Fibroblast of lung (primary cell): ENCODE measurements around the gene MYLK. TPM values are rescaled to one million over a fixed set of nuclear protein-coding genes. Genes with fewer than 3 reads are reported as not detected.
A peak's percentile ranks its signal among the peaks of the same experiment; 100 is the strongest.

ENCODE experiments used
- DNase-seq, 2 donors: peaks; one replicate each; pipeline versions ENCODE4 v3.0.0 to v3.0.0-alpha.2; 2010; ENCODE audit warnings: low read depth in 2 of 2
- H2AFZ ChIP-seq: 2 replicates; pipeline ENCODE4 v1.5.1; 2012; ENCODE audit warnings: low read length, control low read depth, inconsistent platforms
- H3K27ac ChIP-seq: 2 replicates; pipeline ENCODE4 v1.5.1; 2011; ENCODE audit warnings: low read length, control low read depth; ENCODE audit not compliant: insufficient read depth
- H3K27me3 ChIP-seq: 2 replicates; pipeline ENCODE4 v1.5.1; 2011; ENCODE audit warnings: mild to moderate bottlenecking, low read length; ENCODE audit not compliant: control insufficient read depth, insufficient read depth
- H3K36me3 ChIP-seq: 2 replicates; pipeline ENCODE4 v1.5.1; 2011; ENCODE audit warnings: low read length; ENCODE audit not compliant: control insufficient read depth, insufficient read depth
- H3K4me1 ChIP-seq: 2 replicates; pipeline ENCODE4 v1.5.1; 2011; ENCODE audit warnings: low read length; ENCODE audit not compliant: control insufficient read depth, insufficient read depth; ENCODE audit errors: extremely low read depth
- H3K4me2 ChIP-seq: 2 replicates; pipeline ENCODE4 v1.5.1; 2011; ENCODE audit warnings: low read length, control low read depth; ENCODE audit not compliant: insufficient read depth; ENCODE audit errors: extremely low read depth
- H3K4me3 ChIP-seq, 4 experiments: fragments of 200-600 bp in 1 of 4; sonication (generic) in 1 of 4; replicated peaks in 1 of 4; 2 replicates each; pipeline ENCODE4 v1.5.1; 2011 to 2016; ENCODE audit warnings: low read length in 4 of 4, low read depth in 3 of 4, mild to moderate bottlenecking in 3 of 4, control low read depth in 2 of 4, inconsistent platforms in 1 of 4, mixed read lengths in 1 of 4; ENCODE audit not compliant: insufficient read depth in 1 of 4; ENCODE audit errors: control extremely low read depth in 1 of 4
- H3K79me2 ChIP-seq: 2 replicates; pipeline ENCODE4 v1.5.1; 2012; ENCODE audit warnings: mild to moderate bottlenecking, low read length, inconsistent platforms; ENCODE audit not compliant: control insufficient read depth, insufficient read depth
- H3K9ac ChIP-seq: 2 replicates; pipeline ENCODE4 v1.5.1; 2011; ENCODE audit warnings: mild to moderate bottlenecking, low read length, control low read depth; ENCODE audit not compliant: insufficient read depth
- H3K9me3 ChIP-seq: 2 replicates; pipeline ENCODE4 v1.5.1; 2012; ENCODE audit warnings: low read depth, low read length; ENCODE audit not compliant: control insufficient read depth, insufficient read depth
- H4K20me1 ChIP-seq: 2 replicates; pipeline ENCODE4 v1.5.1; 2011; ENCODE audit warnings: low read length; ENCODE audit not compliant: control insufficient read depth, insufficient read depth; ENCODE audit errors: extremely low read depth
- CTCF ChIP-seq, 2 donors: IDR thresholded peaks in 1 of 2; conservative IDR thresholded peaks in 1 of 2; 1 replicate in 1 of 2; 2 replicates in 1 of 2; pipeline ENCODE4 v1.5.1; 2011 to 2012; ENCODE audit warnings: low read length in 2 of 2, control low read depth in 1 of 2, inconsistent platforms in 1 of 2, low read depth in 1 of 2, mild to moderate bottlenecking in 1 of 2
- EZH2 ChIP-seq: IDR thresholded peaks from 2 replicates; pipeline ENCODE4 v1.5.1; 2012; ENCODE audit warnings: low read length, control low read depth, mild to moderate bottlenecking; ENCODE audit errors: missing control alignments
- polyA plus RNA-seq, 2 donors: library from polyadenylated mRNA; depleted of rRNA in 1 of 2; stranded (reverse) in 1 of 2; unstranded in 1 of 2; fragments of >200 nt; gene quantifications; 2 replicates each; pipeline ENCODE4 v1.2.1, GENCODE V29; 2011 to 2012; ENCODE audit warnings: missing spikeins in 1 of 2
- total RNA-seq: library from RNA; depleted of rRNA; stranded (reverse); fragments of >200 nt; gene quantifications from 2 replicates; pipeline ENCODE4 v1.2.1, GENCODE V29; 2014

The MYLK gene
- total and polyA plus RNA-seq, 2 donors (not counting 1 experiment from before 2014, with no cell fraction given) = 918 to 941 TPM

DNA sequence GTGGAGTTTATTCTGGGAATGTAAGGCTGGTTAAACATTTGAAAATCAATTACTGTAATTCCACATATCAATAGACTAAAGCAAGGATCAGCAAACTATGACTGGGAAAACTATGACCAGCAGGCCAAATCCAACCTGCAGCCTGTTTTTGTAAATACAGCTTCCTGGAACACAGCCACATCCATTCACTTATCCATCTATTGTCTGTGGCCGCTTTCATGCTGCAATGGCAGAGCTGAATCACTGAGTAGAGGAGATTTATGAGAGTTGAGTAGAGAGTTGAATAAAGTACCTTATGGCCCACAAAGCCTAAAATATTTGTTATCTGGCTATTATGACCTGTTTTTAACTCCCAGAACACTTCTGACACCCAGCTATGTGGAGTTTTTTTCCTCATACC is 12.2 kb downstream of the MYLK start:
- no peak overlapping the region for H2AFZ ChIP-seq
- H3K27ac ChIP-seq = no peak overlapping the region
- peaks cover 10% of the 10 kb centered on the region for H3K4me1 ChIP-seq
- TF ChIP-seq EZH2 (no peak), CTCF (conservative IDR thresholded peaks at IDR 0.05 in 1 of 2, IDR thresholded peaks at IDR 0.05 in 1 of 2; ENCODE audit: low read depth in 1 of 2, low read length in 2 of 2) (no peak)
- H4K20me1 ChIP-seq = no peaks in the 10 kb centered on the region
- H3K4me2 ChIP-seq = no peak overlapping the region
- peaks cover 62% of the 10 kb centered on the region for H3K79me2 ChIP-seq
- peak in 1 of 2 donors; percentile 82 for DNase-seq
- no peak overlapping the region for H3K9ac ChIP-seq
- H3K36me3 ChIP-seq = peaks cover 3% of the 10 kb centered on the region
- no peaks in the 10 kb centered on the region for H3K27me3 ChIP-seq
- no peak overlapping the region for H3K4me3 ChIP-seq
- H3K9me3 ChIP-seq = no peaks in the 10 kb centered on the region

DNA sequence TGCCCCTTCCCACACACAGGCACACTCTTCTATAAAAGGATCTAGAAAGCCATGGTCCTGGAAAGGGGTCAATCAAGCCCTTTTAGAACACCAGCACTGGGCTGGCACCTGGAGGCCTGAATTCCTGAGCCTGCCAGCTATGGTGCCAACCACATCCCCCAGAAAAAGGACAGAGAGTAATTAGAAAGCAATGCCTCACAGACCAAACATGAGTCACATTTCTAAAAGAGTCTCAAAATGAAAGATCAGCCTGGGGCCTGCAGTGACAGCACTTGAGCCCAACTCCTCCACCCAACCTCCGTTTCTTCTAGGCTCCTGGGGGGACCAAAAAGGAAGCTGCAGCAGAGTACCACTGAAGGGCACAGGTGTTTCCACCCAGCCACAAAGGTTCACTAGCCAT is 14.1 kb downstream of the MYLK start:
- Histone ChIP-seq H2AFZ (no peak overlapping the region), H3K79me2 (peaks cover 72% of the 10 kb centered on the region), H3K27ac (no peak overlapping the region), H3K4me2 (no peak overlapping the region), H3K36me3 (peaks cover 6% of the 10 kb centered on the region), H3K9ac (no peak overlapping the region), H3K4me1 (peaks cover 10% of the 10 kb centered on the region), H4K20me1 (no peaks in the 10 kb centered on the region), H3K27me3 (no peaks in the 10 kb centered on the region), H3K4me3 (no peak overlapping the region), H3K9me3 (no peaks in the 10 kb centered on the region)
- DNase-seq = peak in 1 of 2 donors; percentile 58
- TF ChIP-seq EZH2 (no peak), CTCF (conservative IDR thresholded peaks at IDR 0.05 in 1 of 2, IDR thresholded peaks at IDR 0.05 in 1 of 2; ENCODE audit: low read depth in 1 of 2, low read length in 2 of 2) (no peak)

- Histone ChIP-seq H3K27ac (no peak overlapping the region), H3K4me3 (no peak overlapping the region), H3K9me3 (no peaks in the 10 kb centered on the region), H3K27me3 (no peaks in the 10 kb centered on the region), H3K4me2 (no peak overlapping the region), H3K4me1 (peaks cover 10% of the 10 kb centered on the region), H3K9ac (no peak overlapping the region), H2AFZ (no peak overlapping the region), H3K36me3 (peaks cover 6% of the 10 kb centered on the region), H4K20me1 (no peaks in the 10 kb centered on the region), H3K79me2 (peaks cover 72% of the 10 kb centered on the region)
- TF ChIP-seq CTCF (conservative IDR thresholded peaks at IDR 0.05 in 1 of 2, IDR thresholded peaks at IDR 0.05 in 1 of 2; ENCODE audit: low read depth in 1 of 2, low read length in 2 of 2) (no peak), EZH2 (no peak)
- peak in 1 of 2 donors; percentile 15 for DNase-seq
These were observed 15.0 kb downstream of the MYLK start for GRCh38 chr3:123869165-123869564.
